ENCODE measurements around the gene DLGAP3.

Gene DLGAP3

DNA sequence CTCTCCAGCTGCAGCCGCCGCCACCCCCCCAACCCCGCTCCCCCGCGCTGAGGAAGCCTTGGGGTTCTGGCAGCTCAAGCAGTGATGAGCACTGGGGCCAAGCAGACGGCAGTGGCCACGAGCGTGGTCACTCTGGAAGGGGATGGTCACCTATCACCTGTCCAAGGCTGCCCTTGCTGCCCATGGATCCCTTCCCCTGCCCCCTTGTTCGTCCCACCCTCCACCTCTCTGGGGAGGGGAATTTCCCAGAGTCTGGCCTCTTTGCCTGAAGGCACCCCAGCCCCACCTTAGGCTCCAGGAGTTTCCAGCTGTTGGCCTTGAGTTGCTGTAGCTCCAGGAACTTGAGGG lies 62.7 kb downstream of the DLGAP3 start:
- no peak for FAIRE-seq

DNA sequence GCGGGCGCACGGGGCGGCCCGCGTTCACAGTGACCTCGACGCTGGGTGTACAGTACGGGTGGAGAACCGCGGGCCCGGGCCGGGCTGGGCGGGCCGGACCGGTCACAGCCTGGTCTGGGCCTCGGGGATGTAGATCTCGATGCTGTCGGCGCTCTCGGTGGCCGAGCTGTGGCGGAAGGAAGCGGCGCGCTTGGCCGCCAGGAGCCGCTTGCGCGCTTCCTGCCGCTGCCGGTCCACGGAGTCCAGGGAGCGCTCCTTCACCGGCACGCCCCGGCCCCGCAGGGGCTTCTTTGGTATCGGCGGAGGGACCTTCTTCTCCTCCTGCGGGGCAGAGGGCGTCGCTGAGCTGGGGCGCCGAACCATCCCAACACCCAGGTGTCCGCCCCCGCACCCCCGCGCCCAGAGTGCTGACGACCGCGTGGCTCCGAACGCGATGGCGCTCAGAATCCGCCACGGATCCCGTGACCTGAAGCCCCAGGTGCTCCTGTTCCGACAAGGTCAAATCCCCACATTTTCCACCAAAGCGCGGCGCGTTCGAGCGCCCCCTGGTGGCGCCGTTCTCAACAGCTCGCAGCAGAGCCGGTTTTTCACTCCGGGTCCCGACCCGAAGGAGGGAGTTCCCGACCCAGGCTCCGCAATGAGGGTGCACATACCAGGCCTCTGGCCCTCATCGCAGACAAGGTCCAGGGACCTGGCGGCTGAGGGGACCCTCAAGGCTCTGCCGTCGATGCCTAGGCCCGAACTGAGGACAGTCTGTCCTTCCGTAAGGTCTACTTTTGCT lies 63.3 kb downstream of the DLGAP3 start:
- no peak for FAIRE-seq

DNA sequence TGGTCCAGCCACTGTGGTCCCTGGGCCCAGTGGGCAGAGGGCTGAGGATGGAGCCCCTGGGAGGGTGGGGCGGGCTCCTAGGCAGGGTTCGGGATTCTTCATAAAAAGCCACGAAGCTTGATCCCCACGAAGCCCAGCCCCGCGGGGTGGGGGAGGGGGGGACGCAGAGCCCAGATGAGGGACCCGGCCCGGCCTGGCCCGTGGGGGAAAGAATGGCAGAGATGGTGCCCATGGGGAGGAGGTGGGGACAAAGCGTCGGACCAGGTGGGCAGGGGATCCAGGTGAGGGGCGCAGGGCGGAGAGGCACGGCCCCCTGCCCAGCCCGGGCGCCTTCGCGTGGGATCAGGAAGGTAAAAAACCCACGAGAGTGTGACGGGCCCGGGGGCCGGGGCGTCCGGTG lies 63.9 kb downstream of the DLGAP3 start:
- no peak for FAIRE-seq

DNA sequence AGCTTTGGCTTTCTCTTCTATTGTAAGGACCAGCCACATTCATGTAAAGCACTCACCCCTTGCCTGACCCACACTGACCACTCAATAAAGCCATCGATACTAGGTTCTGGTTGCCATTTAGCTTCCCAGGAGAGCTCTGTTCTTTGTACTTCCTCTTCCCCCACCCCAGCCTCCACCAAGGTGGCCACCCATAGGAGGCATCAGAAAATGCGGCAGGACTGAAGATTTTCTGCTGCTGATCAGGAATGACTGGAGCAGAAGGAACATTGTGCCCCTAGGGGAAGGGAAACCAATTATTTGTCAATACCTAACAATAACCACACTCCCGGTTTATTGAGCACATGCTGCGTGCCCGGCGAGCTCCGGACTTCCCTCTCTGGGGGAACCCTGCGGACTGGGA lies 64.7 kb downstream of the DLGAP3 start:
- no peak for FAIRE-seq

DNA sequence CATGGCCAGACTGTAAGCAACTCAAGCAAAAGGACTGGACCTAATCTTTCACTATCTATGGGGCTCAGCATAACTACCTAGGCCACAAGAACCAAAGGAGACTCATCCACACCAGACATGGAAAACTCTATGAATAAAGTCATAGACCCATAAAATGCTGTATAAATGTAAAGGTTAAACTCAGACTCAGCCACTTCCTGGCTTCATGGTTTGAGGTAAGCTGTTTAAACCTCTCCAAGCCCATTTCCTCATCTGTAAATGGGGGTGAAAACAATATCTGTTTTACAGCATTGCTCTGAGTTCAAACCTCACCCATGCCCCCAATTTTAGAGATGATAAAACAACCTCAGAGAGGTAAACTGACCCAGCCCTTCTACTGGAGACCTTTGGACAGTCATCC lies 65.9 kb downstream of the DLGAP3 start:
- no peak for FAIRE-seq

DNA sequence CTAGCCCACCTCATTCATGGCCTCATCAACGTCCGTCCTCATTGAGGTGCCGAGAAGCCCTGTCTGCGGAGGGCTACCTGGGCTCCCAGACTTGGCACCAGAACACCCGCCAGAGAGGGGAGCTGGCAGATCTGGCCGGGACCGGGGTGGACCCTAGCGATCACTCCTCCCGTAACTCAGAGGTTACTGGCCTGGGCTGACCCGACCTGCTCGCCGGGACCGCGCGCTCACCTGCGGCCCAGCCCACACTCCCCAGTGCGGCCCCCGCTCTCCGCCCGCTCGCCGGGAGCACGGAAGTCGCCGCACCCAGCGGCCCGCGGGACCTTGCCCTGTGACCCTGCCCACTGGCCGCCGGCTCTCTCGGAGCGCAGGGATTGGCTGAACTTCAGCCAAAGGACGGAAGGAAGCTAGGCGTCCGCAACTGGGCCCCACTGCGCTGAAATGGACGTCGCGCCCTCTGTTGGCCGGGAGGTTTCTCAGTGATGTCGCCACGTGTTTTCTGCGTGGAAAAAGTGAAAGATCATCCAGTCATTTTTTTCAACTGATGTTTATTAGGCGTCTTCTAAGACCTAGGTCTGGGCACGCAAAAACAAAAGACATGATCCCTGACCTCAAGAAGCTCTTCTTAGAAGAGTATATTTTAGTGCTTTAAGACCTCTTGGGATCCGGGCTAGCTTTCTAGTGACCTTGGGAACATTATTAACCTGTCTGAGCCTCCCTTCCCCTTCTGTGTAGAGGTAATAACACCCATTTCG lies 69.8 kb downstream of the DLGAP3 start, which contains the start of gene SMIM12:
TSS of gene SMIM12 (minus strand) at position 304 of the 755 bp plus-strand sequence. CDS start 3,772 bp downstream, outside the sequence.
- FAIRE-seq = peak; percentile 66

DNA sequence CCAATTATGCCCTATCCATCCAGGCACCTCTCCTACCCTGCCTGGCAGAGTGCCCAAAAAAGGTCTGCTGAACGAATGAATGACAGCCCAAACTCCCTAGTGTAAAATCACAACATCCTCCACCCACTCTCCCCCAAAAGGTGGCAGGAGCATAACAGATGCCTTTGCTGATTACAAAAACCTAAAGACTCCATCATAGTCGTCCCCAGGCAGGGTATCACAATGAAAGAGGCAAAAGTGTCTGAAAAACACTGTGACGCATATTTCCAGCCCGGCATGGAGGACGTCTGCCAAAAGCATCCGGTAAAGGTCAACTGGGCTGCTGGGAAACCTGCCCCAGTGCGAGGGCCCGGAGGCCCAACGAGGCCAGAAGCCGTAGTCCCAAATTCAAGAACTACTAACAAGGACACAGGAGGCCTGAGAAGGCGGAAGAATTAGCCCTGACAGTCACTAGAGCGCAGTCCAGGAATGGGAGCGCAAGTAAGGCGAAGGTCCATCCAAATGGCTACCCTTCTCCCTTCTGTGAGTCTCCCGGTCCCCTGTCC lies 70.5 kb downstream of the DLGAP3 start:
- FAIRE-seq = no peak

DNA sequence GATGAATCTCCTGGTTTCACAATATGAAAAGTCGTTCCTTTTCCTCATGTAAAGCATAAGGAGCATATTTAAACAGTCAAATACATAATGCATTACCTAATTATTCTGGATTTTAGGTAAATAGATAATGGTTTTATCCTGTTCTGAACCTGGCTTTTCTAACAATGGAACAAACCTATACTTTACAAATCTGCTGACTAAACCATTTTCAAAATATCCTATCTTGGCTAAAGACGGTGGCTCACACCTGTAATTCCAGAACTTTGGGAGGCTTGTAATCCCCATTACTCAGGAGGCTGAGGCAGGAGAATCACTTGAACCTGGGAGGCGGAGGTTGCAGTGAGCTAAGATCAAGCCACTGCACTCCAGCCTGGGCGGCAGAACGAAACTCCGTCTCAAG lies 72.8 kb downstream of the DLGAP3 start:
- no peak for FAIRE-seq

DNA sequence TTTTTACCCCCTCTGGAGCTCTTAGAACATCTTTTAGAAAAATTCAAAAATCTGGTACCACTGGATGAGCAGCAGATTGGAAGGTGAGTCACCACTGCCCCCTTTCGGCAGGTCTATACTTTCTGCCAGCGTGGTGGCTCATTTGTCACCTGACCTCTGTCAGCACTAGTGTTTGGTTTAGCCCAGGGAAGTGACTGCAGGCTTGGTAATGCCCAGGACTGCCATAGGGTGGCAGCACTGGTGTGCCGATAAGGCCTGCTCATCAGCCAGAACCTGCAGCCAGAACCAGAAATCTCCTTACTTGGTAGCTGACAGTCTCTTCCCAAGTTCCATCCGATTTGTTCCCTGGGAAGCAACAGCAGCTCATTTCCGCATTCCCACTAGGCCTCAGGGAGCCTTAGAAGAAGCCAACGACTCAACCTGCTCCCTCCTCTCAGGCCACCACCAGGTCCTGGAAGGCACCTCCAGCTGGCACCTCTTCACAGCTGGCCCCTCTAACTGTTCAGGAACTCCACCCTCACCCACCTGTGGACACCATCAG lies 76.7 kb downstream of the DLGAP3 start:
- peak; percentile 41 for FAIRE-seq

DNA sequence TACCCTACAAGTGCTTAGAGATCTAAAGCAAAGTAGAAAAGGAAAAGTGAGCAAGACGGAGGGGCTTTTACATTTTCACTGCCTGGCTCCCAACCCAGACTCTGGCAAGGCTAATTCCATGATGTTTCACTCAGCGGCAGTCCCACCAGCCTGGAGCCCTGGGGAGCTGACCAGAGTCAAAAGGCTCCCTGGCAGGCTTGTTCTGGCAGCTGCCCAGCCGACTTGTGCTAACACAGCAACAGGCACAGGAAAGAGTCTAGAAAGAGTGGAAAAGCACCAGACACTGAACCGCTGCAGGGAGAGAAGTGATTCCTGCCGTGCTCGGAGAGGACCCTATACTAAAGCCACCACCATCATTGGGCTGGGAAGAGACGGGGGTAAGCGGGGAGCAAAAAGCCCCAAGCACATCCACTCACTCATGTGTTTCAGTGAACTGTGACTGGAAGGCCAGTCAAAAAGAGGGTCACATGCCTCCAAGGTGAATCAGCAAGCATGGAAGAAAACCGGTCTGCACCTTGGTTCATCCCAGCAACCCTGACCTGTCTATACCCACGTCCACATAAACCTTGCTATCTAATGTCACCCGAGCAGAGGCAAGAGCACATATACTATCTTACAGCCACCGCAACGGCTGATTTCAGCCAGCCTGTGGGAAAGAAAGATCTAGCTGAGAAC lies 77.9 kb downstream of the DLGAP3 start:
- FAIRE-seq = no peak

DNA sequence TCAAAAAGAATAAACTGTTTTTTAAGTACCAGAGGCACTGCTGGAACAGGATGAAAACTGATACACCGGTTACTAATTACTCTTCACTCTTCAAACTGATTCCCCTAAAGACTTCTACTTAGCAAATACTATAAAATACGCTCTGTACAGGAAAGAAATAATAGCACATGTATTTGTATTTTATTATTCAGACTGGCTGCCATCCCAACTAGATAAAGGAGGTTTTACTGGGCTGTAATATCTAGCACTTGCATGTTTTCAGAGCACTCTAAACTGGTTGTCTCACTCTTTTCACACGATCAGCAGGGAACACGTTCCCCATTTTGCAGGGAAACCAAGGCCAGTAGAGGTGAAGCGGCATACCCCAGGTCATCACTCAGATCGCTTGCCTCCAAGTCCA lies 79.1 kb downstream of the DLGAP3 start:
- no peak for FAIRE-seq

DNA sequence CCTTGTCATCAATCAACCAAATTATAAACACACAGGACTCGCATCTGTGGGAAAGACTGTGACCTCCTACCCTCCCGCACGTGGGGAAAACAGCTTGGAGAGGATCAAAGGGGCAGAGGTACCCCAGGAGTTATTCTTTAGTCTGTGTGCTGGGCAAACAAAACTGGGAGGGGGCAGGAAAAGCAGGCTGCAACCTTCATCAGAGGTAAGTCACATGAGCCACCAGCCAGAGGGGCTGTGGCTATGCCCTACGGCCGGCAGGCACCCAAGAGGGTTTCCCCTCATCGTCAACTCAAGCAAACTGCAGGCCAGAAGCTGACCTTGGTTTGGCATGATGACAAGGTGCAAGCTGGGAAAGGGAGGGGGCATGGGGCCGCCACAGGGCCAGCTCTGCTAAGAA lies 82.4 kb downstream of the DLGAP3 start:
- no peak for FAIRE-seq

DNA sequence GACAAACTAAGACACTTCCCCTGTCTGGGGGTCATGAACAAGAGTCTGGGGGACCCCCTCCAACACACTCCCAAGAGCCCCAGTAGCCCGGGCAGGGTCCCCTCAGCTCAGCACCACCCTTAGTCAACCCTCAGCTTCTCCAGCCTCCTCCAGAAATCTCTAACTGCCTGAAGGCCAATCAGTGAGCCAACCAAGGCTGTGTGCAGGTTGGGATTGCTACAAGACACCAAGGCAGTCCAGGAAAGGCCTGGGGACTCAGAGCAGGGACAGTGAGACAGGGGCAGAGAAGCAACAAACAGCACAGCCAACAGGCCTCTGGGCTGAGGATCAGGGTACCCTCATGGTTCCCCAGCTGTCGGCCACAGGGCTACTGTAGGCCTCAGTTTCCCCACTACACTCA lies 83.2 kb downstream of the DLGAP3 start:
- FAIRE-seq = no peak

DNA sequence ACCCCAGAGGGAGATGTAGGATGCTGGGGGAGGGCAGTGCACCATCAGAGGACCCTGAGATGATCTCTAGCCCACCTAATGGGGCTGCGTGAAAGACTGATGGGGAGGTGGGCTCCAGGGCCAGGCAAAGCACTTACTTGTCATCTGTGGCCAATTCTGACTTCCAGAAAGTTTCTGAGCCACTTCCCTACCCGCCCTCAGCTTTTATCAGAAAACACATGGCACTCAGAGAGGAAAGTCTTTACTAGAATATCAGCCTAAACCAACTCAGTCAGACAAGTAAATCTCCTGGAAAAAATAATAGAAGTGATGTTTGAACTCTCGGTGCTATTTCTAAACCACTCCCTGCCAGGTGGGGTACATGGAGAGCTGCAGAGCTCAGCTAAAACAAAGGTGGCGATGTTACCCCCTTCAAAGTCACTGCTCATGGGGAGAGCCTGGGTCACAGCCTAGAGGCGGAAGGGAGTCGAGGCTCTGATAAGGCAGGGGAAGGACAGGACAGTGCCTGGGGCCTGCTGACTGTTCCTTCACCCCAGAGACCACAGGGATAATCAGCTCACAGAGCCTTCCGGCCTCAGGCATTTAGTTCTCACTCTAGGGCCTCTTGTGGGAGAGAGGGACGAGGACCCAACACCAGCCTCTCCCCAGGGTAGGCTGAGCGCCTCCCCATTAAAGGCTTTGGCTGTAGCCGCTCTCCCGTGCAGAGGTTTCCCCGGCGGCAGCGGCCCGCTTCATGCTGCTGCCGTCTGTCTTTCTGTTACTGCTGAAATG lies 84.1 kb downstream of the DLGAP3 start:
- no peak for FAIRE-seq

DNA sequence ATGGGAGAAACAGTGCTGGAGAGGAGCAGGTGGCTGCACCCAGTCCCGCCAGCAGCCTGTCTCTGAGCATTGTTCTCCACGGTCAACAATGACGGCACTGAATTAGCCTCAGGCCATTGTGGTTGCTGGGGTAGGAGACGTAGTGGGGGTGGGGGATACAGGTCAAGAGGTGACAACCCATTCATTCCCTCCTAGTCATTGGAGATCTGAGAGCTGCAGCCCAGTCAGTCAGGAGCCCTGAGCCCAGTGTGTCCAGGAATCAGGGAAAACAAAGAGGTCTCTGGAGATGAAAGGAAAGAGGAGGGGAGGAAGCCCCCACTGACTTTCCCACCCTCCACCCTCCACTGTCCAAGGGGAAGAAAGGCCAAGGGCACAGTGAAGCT lies 85.2 kb downstream of the DLGAP3 start:
- no peak for FAIRE-seq

DNA sequence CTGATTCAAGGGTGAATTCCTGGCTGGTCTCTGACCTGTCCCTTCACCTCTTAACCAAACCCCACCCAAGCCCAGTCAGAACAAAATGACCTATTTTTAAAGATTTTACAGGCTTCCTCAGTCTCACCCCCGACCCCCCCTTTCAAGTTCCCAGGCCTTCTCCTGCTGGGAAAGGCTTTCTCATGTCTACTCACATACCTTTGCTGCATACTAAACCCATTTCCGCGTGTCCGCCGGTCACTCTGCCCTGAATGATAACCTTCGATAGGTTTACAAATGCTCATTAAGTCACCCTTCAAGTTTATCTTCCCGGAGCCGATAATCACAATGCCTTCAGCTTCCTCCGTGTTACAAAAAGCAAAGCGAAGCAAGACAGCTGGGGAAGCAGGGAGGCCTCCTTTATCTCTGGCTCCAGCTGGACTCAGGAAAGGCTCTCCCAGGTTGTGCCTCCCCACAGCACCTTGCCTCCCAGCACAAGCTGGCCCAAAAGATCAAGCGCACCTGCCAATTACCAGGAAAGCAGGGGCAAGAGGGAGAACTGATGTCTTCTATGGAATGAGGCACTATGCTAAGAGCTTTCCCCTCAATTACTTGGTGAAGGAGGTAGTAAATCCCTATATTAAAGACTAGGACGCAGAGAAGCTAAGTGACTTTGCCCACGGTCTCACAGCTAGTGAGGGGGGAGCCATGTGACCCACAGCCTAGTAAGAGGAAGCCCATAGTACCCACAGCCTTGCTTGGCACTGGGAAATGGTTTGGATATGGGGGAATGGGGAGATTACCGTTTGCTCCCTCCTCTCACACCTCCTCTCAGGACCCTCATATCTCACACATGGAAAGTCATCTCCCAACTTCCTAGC lies 85.8 kb downstream of the DLGAP3 start:
- FAIRE-seq = no peak

DNA sequence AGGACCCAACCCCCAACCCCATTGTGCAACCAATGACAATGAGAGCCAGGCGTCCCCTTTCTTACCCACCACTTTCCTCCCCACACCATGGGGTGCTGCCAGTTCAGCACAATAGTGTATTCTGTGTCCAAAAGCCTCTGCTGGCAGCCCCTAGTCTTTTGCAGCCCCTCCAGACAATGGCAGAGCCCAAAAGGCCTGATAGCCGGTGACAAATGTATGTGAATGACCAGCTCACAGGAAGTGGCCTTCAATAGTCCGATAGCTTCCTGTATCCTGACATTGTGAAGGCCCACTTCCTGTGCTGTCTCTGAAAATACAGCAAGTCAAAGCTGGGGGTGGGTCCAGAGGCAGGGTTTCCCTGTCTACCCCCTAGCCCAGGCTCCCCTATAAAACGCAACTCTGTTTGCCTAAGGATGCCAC lies 86.5 kb downstream of the DLGAP3 start:
- FAIRE-seq = no peak

DNA sequence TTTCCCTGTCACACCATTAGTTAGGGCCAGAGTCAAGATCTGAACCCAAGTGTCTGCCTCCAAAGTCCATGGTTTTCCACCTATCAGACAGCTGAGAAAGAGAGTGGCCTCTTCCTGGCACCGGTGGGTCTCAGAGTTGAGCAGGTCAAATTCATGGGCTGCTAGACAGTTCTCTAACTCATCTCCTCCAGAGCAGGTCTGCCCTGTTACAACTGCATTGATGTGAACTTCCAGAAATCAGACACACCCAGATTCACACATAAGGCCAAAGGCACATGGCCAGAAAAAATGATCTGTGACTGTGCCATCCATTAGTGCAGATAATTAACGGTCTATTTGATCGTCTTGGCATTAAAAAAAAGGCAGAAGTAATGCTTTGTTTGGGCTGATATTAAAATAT lies 87.4 kb downstream of the DLGAP3 start:
- no peak for FAIRE-seq

DNA sequence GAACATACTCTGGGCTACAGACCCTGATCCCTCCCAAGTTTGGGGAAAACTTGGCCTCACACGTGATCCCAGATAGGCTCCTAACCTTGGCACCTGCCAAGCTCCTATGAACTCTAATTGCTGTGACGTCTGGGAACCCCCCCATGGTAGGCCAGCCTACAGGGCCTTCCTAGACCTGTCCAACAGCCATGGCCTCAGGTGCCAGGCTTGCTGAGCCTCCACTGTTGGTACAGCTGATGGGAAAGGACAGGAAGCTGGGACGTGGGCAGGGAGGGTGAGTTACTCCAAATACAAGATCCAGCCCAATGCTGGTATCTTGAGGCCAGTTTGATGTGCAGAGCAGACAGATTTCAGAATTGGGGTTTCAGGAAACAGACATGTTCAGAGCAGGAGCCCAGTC lies 89.0 kb downstream of the DLGAP3 start:
- no peak for FAIRE-seq

DNA sequence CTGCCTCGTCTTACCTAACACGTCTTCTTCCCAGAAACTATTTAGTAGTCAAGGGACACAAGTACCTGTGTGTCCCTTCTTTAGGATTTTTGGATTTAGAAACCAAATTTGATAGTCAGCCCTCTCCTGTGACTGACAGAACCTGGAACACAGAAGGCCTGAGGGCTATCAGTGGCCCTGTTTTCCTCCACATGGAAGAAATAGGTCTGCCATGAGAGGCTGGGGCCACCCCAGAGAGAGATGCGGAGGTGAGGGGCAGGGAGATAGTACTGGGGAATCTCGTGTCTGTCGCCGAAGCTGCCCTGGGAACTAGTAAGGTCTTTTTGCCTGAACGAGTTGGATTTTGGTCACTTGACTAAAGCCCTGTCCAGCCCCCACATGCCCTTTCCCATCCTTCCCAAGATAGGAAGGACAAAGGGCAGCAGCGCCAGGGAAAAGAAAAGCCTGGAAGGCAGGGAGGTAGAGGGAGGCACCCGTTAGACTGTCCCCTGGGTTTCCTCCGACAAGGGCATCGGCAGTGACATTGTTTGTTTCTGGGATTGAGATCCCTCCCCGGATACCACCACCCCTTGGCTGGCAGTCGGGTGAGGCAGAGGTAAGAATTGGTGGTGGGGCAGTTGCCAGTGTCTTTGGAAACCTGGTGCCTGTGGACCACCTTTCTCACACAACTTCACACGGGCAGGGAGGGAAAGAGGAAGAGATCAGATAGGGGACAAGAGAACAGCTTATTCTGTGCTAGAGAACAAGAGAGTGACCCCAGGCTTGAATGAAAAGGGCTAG lies 89.7 kb downstream of the DLGAP3 start:
- FAIRE-seq = no peak

DNA sequence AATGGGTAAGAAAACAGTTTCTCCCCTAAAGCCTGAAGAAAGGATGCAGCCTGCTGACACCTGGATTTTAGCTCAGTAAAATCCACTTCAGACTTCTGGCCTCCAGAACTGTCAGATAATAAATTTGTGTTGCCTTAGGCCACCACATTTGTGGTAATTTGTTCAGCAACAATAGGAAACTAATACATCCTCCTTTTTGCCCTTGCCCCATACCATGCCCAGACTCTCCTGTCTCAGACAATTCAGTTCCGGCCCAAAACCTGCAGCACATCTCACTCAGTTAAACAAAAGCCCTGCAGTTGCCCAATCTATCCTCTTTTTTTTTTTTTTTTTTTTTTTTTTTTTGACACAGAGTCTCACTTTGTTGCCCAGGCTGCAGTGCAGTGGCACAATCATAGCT lies 95.7 kb downstream of the DLGAP3 start:
- FAIRE-seq = no peak
